ENCODE results near the gene TCF19.

TCF19 gene, protein sequence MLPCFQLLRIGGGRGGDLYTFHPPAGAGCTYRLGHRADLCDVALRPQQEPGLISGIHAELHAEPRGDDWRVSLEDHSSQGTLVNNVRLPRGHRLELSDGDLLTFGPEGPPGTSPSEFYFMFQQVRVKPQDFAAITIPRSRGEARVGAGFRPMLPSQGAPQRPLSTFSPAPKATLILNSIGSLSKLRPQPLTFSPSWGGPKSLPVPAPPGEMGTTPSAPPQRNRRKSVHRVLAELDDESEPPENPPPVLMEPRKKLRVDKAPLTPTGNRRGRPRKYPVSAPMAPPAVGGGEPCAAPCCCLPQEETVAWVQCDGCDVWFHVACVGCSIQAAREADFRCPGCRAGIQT

DNA sequence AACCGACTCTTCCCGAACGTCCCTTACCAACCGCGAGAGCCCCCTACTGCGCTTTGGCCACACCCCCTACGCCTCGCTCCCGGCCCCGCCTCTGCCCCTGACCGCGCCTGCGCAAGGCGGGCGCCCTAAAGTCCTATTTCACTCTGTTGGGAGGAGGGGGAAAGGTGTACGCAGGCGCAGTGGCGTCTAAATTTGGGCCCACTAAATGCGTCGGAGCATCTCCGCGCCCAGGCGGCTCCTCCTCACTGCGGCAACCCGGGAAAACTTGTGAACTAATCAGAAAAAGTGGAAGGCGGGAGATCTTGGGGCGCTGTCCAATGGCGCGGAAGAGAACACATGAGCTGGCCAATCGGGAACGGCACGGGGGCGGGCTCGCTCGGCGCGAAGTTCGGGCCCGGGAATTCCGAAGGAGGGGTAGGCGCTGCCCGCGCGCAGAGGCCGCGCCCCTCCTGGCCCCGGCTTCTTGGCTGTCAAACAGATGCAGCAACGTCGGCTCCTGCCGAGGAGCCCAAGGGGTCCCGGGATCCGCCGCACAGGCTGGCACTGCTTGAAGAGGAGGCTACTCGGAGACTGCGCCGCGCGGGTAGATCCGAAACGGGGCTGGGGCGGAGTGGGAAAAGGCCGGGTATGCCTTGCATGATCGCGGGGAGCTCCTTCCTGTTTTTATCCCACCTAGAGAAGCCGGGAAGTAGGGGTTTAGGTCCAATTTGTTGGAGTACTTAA lies at the start of gene TCF19:
Gene TCF19, plus strand, starts transcription at position 450 of the 723 bp plus-strand sequence. CDS start 881 bp downstream, outside the sequence.
- DNase-seq (ENCODE audit: low read depth in 2 of 2) = peak; percentile 98 to 99

- DNase-seq (ENCODE audit: low read depth in 2 of 2) = no peak
Observed at GRCh38 chr6:31110825-31111582, 47.4 kb upstream of the TCF19 start.

GRCh38 chr6:31111712-31112111 lies 46.7 kb upstream of the TCF19 start:
- no peak for DNase-seq (ENCODE audit: low read depth in 2 of 2)

DNA sequence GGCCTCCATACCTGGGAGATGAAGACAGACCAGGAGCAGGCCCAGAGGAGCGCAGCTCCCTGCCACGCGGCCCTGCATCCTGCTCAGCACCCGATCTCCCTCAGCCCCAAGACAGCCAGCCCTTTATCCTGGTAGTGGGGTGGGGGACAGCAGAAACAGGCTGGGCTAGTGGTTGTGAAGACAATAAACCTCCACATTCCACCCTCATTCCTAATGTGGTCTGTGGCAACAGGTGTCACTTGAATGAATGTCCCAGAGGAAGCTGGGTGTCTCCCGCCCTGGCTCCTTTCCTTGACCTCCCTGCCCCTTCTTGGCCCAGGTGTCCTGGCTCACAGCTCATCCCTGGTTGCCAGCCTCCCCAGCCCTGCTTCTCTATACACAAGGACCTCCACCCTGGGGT lies 45.9 kb upstream of the TCF19 start, which contains the start of gene C6orf15:
Gene C6orf15, minus strand, starts transcription at position 98 of the 400 bp plus-strand sequence. Its CDS starts 20 bp downstream, at position 78.
- DNase-seq (ENCODE audit: low read depth in 2 of 2) = no peak

DNA sequence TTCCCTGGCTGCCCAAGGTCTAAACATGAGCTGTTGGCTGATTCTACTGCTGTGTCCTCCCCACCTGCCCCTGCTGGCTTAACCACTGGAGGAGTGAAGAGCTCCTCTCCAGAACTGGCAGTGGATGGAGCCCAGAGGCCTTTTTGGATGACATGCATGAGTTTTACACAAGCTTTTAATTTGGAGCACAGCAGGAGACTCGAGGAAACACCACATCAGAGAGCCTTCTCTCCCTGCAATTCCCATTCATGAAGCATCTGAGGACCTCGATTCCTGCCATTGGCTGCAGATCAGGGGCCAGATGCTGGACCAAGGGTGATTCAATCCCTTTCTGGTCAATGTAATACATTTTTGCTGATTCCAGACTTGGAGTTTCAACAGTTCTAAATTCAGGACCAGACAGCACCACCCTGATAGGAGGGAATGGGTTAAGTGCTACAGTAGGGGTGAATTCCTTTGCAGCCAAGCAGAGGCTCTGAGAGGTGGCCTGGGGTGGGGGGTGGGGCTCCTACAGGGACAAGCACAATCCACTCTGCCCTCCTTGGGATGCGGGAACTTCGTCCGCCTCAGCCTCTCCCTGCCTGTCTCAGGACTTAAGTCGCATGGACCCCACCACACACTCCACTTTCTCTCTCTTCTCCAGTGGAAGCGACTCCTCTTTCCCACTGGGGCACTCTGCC lies 44.4 kb upstream of the TCF19 start:
- DNase-seq (ENCODE audit: low read depth in 2 of 2) = no peak

- no peak for DNase-seq (ENCODE audit: low read depth in 2 of 2)
Observed at GRCh38 chr6:31114541-31114878, 43.9 kb upstream of the TCF19 start, which contains the start of gene PSORS1C1. Gene PSORS1C1 (plus strand): TSS chr6:31114800. CDS start chr6:31129633, 14,833 bp downstream.

- DNase-seq (ENCODE audit: low read depth in 2 of 2) = no peak
Observed at GRCh38 chr6:31114970-31115849, 43.2 kb upstream of the TCF19 start.

GRCh38 chr6:31115941-31116560 lies 42.3 kb upstream of the TCF19 start:
- DNase-seq (ENCODE audit: low read depth in 2 of 2) = no peak

- DNase-seq (ENCODE audit: low read depth in 2 of 2) = no peak
Observed at GRCh38 chr6:31116661-31117385, 41.6 kb upstream of the TCF19 start.

- no peak for DNase-seq (ENCODE audit: low read depth in 2 of 2)
Observed at GRCh38 chr6:31118178-31118577, 40.2 kb upstream of the TCF19 start.

- DNase-seq (ENCODE audit: low read depth in 2 of 2) = no peak
Observed at GRCh38 chr6:31120151-31120915, 38.1 kb upstream of the TCF19 start, which contains the start of gene CDSN. Gene CDSN (minus strand): TSS chr6:31120446. CDS start chr6:31120419, 27 bp downstream.

DNA sequence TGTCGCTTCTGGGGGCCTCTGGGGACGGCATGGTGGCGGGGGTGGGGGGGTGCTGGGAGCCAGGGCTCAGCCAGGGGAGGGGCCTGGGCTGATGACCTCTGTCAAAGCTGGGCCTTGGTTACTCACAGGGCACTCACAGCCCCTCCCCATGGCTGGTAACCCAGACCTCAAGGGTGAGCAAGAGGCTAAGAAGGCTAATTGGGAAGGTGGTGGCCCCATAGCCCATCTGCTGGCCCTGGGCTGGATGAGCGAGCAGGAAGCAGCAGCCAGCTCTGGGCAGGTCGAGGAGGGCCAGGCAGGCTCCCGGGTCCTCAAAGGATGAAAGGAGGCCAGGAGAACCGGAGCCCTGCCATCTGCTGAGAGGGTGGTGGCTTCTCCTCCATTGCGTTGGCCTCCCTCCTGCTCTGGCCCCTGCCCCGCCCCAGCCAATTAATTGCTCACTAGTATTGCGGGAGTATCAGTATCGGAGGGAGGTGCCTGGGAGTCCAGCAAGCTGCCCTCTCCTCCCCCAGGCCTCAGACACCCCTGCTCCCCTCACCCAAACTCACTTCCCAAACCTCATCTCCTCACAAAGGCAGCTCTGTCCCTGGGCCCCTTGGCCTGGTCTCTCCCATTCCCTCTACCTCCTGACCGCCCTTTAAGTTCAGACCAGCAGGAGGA lies 37.1 kb upstream of the TCF19 start:
- DNase-seq (ENCODE audit: low read depth in 2 of 2) = no peak

GRCh38 chr6:31122791-31123706 lies 35.3 kb upstream of the TCF19 start:
- no peak for DNase-seq (ENCODE audit: low read depth in 2 of 2)

GRCh38 chr6:31125162-31125561 lies 33.2 kb upstream of the TCF19 start:
- no peak for DNase-seq (ENCODE audit: low read depth in 2 of 2)

DNA sequence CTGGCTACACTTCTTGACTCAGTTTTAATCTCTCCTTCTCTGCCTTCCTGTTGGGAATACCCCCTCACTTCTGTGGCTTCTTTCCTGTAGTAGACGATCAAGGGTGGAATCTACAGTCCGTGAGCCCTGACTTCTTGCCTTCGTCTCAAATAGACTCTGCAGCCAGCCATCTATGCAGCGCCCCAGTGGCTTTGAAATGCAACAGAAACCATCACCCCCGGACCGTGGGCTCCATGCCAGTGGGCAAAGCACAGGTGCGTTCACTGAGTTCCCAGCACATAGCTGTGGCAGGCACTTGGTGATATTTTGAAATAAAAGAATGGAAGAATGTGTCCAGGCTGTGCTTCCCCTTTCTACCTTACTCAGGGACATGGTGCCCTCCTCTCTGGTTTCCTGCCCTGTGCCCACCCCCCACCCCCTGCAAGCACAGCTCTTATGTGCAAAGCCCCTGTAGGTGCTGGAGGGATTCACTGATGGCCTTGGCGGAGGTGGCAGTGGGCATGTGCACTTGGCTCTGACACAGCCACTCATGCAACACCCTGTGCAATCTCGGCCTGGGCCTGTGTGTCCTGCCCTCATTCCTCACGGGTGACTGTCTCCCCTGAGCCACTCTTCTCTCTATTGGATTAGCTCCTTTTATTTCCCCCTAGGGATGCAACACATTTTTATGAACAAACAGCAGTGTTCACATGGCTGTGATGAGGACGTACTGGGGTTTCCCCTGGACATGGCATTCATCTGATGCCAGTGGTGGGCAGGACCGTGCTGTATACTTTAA lies 32.6 kb upstream of the TCF19 start:
- no peak for DNase-seq (ENCODE audit: low read depth in 2 of 2)
